ENCODE results near the gene MKNK2. TPM values are rescaled to one million over a fixed set of nuclear protein-coding genes. Genes with fewer than 3 reads are reported as not detected.

Gene MKNK2
- total and polyA plus RNA-seq, 4 donors = 107 to 333 (median 160) TPM

DNA sequence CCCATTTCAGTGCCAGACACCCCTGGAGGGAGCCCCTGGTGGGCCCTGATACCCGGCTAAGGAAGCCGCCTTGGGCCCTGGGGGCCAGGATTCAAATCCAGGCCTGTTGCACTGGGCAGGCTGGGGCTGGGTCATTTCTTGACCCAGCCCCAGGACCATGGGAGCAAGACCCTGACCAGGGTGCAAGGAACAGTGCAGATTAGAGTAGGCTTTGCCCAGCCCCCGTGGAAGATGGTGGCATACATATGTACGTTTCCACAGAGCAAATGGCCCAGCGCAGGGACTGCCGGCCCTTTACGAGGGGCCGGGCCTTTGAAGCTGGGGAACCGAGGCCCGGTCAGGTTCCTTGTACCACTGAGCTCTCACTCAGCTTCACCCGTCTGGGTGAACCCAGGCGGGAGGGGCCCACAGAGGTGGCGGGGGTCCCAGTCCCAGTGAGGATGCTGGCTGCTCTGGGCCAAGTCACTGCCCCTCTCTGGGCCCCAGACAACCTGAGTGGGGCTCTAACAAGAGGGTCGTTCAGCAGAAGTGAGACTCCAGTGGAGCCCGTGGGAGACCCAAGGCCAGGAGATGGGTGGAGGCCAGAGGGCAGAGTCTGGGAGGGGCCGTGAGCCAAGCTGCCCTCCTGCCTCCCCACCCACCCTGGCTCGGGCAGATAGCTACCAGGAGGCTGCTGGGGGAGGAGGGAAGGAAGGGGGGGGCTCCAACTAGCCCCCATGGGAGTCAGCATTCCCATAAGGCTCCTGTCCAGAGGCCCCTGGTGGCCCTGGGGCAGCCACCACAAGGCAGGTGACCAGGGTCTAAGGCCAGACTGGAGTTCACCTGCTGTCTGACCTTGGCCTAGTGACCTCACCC lies 2.7 kb downstream of the MKNK2 start:
- TF ChIP-seq, protein P1, sequence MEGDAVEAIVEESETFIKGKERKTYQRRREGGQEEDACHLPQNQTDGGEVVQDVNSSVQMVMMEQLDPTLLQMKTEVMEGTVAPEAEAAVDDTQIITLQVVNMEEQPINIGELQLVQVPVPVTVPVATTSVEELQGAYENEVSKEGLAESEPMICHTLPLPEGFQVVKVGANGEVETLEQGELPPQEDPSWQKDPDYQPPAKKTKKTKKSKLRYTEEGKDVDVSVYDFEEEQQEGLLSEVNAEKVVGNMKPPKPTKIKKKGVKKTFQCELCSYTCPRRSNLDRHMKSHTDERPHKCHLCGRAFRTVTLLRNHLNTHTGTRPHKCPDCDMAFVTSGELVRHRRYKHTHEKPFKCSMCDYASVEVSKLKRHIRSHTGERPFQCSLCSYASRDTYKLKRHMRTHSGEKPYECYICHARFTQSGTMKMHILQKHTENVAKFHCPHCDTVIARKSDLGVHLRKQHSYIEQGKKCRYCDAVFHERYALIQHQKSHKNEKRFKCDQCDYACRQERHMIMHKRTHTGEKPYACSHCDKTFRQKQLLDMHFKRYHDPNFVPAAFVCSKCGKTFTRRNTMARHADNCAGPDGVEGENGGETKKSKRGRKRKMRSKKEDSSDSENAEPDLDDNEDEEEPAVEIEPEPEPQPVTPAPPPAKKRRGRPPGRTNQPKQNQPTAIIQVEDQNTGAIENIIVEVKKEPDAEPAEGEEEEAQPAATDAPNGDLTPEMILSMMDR (IDR thresholded peaks at IDR 0.05; ENCODE audit: control extremely low read depth, extremely low read depth) = no peak
- Histone ChIP-seq H3K27me3 (ENCODE audit: control insufficient read depth in 3 of 3, insufficient read depth in 3 of 3, low read length in 2 of 3) (no peaks in the 10 kb centered on the region), H3K9me3 (ENCODE audit: control insufficient read depth in 4 of 4, insufficient read depth in 3 of 4, low read length in 3 of 4) (no peaks in the 10 kb centered on the region), H3K27ac (ENCODE audit: low read depth in 1 of 2, low read length in 1 of 2) (peak overlapping the region; percentile 82 to 96), H3K4me1 (ENCODE audit: control insufficient read depth in 5 of 5, insufficient read depth in 5 of 5, low read length in 5 of 5) (peaks cover 7 to 63% (median 26%) of the 10 kb centered on the region in 5 donors), H3K9ac (ENCODE audit: insufficient read depth in 1 of 2, low read length in 2 of 2) (no peak overlapping the region), H3K4me3 (peak overlapping the region; percentile 89), H3K36me3 (ENCODE audit: control insufficient read depth in 4 of 4, insufficient read depth in 4 of 4, low read length in 4 of 4) (peaks cover 0 to 49% (median 8%) of the 10 kb centered on the region in 4 donors)
- ATAC-seq (ENCODE audit: insufficient read depth, low FRiP score) (no peak), DNase-seq (no peak)
- 70 to 83% methylated on average over 17 of the region's 17 CpGs for WGBS, 2 donors

DNA sequence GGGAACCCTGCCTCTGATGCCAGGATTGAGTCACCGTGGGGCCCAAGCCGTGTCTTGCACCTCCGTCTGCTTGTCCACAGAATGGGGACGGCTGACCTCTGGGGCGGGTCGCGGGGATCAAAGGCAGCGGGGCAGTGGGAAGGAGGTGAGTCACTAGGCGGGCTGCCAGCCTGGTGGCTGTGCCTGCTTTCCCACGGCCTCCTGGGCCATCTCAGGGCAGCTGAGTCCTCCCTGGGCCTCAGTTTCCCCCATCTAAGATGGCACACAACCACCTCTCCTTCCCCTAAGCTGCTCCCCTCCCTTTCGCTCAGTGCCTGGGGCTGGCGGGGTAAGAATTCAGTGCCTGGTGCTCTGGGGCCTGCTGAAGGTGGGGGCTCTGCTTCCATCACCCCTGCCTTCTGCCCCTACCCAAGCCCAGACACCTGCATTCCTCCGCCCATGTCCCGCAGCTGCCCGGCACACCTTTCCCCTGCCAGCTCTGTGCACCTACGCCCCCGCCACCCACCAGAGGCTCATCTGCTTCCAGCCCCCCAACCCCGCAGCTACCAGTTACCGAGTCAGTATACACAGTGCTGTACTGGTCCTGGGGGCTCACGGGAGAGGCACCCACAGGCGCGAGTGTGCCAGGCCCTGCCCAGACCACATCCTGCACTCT lies 3.5 kb downstream of the MKNK2 start:
- H3K9me3 ChIP-seq (ENCODE audit: control insufficient read depth in 4 of 4, insufficient read depth in 3 of 4, low read length in 3 of 4) = no peaks in the 10 kb centered on the region
- H3K4me1 ChIP-seq (ENCODE audit: control insufficient read depth in 5 of 5, insufficient read depth in 5 of 5, low read length in 5 of 5) = peaks cover 8 to 70% (median 31%) of the 10 kb centered on the region in 5 donors
- WGBS, 2 donors = 58 to 75% methylated on average over 18 to 22 of the region's 22 CpGs
- no peak for ATAC-seq (ENCODE audit: insufficient read depth, low FRiP score)
- H3K27me3 ChIP-seq (ENCODE audit: control insufficient read depth in 3 of 3, insufficient read depth in 3 of 3, low read length in 2 of 3) = no peaks in the 10 kb centered on the region
- no peak for DNase-seq
- no peak overlapping the region for H3K4me3 ChIP-seq
- H3K36me3 ChIP-seq (ENCODE audit: control insufficient read depth in 4 of 4, insufficient read depth in 4 of 4, low read length in 4 of 4) = peaks cover 0 to 56% (median 8%) of the 10 kb centered on the region in 4 donors
- H3K27ac ChIP-seq (ENCODE audit: low read depth in 1 of 2, low read length in 1 of 2) = peak overlapping the region; percentile 69 to 96
- H3K9ac ChIP-seq (ENCODE audit: insufficient read depth in 1 of 2, low read length in 2 of 2) = no peak overlapping the region
- TF ChIP-seq, protein P1 (IDR thresholded peaks at IDR 0.05; ENCODE audit: control extremely low read depth, extremely low read depth) = no peak

DNA sequence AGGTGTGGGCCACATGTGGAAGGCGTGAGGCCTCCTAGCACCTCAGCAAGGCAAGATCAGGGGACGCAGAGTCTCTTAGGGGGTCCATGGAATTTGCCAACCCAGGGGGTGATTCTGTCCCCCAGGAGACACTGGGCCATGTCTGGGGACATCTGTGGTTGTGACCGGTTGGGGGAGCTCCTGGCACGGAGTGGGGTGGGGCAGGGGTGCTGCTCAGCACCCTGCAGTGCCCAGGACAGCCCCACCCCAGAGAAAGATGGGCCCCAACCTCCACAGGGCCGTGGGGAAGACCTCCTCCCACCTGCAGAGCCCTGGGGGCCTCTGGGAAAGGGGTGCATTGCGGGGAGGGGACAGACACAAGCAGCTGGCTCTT lies 4.0 kb downstream of the MKNK2 start:
- no peaks in the 10 kb centered on the region for H3K9me3 ChIP-seq (ENCODE audit: control insufficient read depth in 4 of 4, insufficient read depth in 3 of 4, low read length in 3 of 4)
- no peaks in the 10 kb centered on the region for H3K27me3 ChIP-seq (ENCODE audit: control insufficient read depth in 3 of 3, insufficient read depth in 3 of 3, low read length in 2 of 3)
- TF ChIP-seq, protein P1 (IDR thresholded peaks at IDR 0.05; ENCODE audit: control extremely low read depth, extremely low read depth) = no peak
- peak overlapping the region; percentile 69 to 96 for H3K27ac ChIP-seq (ENCODE audit: low read depth in 1 of 2, low read length in 1 of 2)
- no peak overlapping the region for H3K9ac ChIP-seq (ENCODE audit: insufficient read depth in 1 of 2, low read length in 2 of 2)
- ATAC-seq (ENCODE audit: insufficient read depth, low FRiP score) (no peak), DNase-seq (no peak)
- peaks cover 0 to 60% (median 8%) of the 10 kb centered on the region in 4 donors for H3K36me3 ChIP-seq (ENCODE audit: control insufficient read depth in 4 of 4, insufficient read depth in 4 of 4, low read length in 4 of 4)
- WGBS, 2 donors = 66 to 84% methylated on average over 6 of the region's 6 CpGs
- no peak overlapping the region for H3K4me3 ChIP-seq
- H3K4me1 ChIP-seq (ENCODE audit: control insufficient read depth in 5 of 5, insufficient read depth in 5 of 5, low read length in 5 of 5) = peaks cover 10 to 71% (median 30%) of the 10 kb centered on the region in 5 donors
